GM18508 (cell line): ENCODE data around the gene MFGE8.

ENCODE experiments used
- ATAC-seq: cut with Tn5 transposase; IDR thresholded peaks from one replicate; pipeline ENCODE4 v1.9.1; 2021; ENCODE audit warnings: moderate number of reproducible peaks; ENCODE audit not compliant: insufficient read depth, unreplicated experiment

The MFGE8 gene

DNA sequence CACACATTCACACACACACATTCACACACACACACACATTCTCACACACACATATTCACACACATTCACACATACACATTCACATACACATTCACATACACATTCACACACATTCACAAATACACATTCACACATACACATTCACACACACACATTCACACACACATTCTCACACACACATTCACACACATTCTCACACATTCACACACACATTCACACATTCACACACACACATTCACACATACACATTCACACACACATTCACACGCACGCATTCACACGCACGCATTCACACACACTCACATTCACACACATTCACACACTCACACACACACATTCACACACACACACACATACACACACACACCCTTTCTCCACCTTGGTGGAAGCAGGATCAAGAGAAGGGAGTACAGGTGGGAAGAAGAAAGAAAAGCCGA lies 12.2 kb downstream of the MFGE8 start:
- no peak for ATAC-seq

DNA sequence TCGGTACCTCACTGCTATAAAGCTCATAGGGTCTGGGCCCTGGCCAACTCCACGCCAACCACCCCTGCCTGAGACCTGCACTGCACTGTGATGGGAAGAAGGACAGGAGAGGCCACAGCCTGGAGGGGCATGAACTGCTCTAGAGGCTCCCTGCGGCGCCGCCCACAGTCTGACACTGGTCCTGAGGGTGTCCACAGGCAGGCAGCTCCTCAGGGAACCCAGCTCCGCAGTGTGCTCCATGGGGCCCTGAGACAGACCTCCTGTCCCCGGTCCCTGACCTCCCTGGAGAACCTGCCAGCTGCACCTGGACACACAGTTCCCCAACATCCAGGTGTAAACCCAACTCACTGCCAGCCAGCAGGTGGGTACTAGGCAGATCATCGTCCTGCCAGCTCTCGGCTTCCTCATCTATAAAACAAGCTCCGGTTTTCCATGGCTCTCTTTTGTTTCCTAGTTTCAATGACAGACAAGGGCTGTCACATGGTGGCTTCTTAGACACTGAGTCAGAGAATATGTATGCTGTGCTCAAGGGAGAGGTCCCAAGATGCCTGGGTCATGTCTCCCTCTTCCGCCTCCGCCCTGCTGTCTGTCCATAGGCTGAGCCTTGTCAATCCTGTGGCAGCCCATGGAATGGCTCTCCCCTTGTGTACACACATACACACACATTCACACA lies 12.7 kb downstream of the MFGE8 start:
- ATAC-seq, result no peak

DNA sequence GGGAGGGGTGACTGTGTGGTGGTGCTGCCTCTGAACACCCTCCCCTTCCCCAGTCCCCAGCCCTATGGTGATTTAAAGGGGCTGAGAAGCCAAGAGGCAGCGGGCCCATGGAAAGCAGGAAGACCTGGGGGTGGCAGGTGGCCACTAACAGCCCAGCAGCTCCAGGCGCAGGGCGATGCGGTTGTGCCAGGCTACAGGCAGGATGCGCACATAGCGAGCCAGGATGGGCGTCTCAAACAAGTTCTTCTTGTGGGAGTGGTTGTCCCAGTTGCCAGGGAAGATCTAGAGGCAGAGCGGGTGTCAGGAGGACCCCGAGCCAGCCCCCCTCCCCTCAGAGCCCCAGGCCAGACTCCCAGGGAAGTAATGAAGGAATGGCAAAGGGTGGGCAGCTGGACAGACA lies 13.9 kb downstream of the MFGE8 start:
- no peak for ATAC-seq

DNA sequence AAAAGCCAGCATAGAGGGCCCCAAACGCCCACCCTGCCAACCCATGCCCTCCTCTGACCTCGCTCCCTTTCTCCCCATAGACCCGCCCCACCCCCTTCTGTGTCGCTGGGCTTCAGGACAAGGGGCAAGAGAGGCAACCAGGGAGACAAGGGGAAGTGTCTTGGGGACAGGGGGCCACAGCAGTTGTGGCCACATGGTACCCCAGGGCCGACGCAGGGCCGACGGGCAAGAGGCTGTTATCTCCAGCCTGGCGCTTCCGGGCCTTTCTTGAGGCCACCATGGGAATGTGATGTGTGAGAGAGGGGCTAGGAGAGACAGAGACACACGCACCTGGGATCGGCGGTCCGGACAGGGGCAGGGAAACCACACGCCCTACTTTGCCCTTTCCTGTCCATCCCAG lies 14.4 kb downstream of the MFGE8 start:
- ATAC-seq, result no peak

DNA sequence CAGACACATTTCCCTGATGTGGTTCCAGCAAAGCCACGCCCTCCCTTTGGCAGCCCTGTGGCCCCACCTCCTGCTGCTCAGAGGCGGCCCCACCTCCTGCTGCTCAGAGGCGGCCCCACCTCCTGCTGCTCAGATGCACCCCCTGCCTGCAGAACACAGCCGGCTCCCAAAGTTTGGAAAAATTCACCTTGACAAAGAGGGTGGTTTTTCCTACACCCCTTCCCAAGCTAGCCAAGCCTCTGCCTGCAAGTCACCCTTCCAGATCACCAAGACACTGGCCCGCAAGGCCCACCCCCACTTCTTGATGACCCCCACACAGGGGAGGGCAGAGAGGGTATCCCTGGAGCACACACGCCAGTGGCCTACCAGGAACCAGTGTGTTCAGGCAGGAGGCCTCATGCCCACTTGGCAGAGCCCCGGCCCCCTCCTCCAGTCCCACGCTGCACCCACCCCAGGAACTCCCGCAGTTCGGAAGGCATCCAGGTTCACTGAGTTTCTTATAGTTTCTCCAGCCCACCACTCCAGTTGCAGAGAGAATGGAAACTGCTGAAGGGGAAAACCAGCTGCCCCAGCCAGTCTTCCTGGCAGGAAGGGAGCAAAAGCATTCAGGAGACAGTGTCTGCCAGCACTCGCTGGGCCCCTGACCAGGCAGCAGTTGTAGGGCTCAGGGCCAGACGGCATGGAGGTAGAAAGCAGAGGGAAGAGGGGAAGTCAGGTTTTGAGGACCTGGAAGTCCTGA lies 15.6 kb downstream of the MFGE8 start:
- no peak for ATAC-seq

DNA sequence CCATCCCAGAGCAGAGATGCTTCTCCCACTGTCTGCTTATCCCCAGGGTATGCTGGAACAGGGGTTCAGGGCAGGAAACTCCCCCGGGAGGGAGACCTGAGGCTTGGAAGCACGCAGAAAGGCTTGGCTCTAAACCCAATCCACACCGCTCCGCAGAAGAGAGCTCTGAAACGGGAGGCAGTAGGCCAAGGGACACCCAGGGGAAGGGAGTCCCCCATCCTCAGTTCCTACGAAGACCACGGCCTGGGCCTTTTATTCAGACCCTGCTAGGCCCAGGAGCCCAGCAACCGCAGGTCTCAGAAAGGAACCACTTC lies 16.1 kb downstream of the MFGE8 start:
- no peak for ATAC-seq

DNA sequence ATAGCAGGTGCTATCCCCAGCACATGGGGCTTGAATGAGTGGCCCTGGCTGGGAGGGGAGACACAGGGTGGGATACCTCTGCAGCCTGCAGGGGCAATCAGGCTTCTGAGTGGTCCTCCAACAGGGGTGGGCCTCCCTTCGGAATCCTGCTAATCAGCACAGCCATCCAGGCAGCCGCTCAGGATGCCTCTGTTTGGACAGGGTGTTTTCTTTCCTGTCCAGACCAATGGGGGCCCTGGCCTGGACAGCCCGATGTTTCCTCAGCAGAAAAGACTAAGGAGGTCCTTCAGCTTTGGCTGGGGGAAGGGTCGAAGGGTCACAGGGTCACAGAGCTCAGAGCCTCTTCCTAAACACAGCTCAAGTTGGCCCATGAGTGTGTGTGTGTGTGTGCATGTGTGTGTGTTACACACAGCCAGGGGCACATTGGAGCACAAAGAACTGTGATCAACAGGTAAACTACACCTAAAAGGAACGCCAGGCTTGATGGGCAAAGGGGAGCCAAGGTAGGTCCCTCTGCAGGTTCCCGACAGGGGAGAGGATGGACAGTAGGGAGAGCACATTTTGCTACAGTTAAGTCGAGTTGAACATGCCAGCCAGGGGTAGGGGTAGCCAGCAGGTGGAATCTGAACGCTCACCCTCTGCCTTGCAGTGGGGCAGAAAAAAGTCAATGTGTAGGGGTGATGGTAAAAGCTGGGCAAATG lies 16.7 kb downstream of the MFGE8 start:
- no peak for ATAC-seq

DNA sequence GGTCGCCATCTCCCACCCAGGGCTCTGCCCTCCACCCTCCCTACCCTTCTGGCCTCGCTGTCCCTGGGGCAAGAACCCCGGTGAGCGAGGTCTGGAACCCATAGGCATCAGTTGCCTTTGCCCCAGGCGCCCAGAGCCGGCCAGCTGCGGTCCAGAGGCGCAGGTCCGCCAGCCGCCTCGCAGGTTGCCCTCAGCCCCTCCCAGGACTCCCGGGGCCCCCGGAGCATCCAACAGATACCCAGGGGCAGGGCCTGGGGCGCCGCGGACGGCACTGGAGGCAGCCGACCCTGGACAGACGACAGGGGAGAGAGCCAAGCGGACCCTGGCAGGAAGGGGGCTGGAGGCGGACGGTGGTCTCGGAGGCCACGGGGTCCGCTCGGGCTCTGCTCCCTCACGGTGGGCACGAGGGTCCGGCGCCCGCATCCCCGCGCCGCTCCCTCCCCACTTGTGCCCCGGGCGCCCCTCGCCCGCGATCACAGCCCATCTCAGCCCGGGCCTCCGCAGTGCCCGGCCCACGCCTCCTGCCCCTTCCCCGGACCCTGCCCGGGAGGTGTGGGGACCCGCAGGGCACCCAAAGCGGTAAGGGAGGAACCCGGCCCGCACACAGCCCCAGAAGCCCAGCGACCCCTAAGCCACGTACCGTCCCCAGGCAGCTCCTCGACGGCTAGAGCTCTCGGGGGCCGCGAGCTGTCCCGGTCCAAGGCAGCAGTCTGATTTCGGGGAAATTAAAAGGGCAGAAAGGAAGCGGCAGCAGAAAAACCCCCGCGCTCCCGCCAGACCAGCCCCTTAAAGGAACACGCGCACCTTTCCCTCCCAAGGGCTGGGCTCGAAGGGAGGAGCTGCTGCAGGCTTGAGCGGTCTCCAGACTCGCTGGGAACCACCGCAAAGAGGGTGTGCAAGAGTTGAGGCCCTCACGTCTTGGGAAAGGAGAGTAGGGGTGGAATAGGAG lies 18.1 kb downstream of the MFGE8 start, which contains the start of gene HAPLN3:
Gene HAPLN3 (minus strand): TSS at position 726 of the 949 bp plus-strand sequence. CDS start 8,246 bp downstream, outside the sequence.
- ATAC-seq, result no peak

DNA sequence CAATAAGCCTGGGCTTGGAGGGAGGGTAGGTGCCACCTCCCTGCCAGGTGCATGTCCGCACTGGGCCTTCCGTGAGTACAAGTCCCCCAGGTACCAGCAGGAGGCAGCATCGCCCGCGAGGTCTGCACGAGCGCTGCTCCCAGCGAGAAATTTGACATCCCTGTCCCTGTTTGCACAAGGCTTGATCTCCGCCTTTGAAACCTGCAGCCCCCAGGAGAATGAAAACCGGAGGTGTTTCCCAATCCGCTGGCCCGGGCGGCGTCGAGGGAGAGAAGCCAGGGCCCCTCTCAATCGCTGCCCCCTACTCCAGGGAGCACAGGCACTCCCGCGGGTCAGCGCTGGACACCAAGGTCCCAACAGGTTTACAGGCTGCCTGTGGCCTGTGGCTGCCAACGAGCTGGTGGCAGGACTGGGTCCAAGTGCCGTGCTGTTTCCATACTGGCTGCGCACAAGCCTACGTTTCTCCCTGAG lies 18.8 kb downstream of the MFGE8 start:
- ATAC-seq, result no peak

DNA sequence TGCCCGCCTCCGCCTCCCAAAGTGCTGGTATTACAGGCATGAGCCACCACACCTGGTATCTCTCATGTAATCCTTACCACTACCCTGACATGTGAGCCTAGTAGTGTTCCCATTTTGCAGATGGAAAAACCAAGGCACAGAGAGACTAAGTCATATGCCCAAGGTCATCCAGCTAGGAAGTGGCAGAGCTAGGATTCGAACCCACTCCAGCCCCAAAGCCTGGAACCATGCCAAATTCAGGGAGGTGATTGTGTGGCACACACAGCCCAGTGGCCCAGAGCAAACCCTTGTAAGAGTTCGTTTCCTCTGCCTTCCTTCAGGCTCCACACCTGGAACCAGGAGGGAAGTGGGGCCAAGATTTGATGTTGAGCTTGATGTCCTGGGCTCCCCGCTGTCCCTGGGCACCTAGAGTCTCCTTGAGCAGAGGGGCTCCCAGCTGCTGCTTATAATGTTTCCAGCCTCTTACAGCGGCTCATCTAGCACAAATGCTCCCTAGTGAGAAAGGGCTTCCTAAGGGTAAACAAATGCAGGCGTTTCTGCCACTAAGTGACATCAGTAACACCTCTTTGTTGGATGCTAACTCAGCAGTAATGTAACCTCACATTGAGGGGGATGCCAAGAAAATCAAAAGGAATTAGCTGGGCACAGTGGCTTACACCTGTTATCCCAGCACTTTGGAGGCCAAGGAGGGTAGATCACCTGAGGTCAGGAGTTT lies 21.5 kb downstream of the MFGE8 start:
- no peak for ATAC-seq

DNA sequence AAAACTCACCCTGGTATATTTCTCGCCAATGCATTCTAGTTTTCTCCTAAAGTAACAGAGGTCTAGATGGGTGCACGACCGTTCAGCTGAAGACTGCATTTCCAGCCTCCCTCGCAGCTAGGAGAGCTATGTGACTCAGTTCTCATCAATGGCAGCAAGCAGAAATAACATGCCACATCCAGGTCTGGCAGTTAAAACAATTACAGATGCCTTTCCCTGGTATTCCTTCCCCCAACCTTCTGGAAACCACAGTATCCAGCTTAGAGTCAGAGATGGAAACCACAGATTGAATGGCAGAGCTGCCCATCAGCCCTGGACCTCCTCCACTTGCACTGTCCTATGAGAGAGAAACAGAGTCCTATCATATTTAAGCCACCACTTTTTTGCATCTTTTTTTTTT lies 22.7 kb downstream of the MFGE8 start:
- ATAC-seq, result no peak

DNA sequence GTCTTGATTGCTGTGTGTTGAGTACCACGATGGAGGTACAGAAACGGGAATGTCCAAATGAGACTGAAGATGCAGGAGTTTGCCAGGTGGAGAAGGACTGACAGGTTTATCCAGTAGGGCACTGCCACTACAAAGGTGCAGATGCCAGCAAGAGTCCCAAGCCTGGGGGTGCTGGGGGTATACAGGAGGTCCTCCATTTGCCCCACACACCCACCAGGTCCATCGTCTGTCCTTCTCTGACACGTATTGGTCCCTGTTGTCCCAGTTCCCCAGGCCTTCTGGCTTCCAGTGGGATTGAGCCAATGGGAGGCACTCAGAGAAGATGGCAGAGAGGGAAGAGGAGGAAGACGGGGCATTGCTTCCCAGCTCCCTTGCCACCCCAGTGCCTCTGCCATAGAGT lies 24.5 kb downstream of the MFGE8 start:
- no peak for ATAC-seq

DNA sequence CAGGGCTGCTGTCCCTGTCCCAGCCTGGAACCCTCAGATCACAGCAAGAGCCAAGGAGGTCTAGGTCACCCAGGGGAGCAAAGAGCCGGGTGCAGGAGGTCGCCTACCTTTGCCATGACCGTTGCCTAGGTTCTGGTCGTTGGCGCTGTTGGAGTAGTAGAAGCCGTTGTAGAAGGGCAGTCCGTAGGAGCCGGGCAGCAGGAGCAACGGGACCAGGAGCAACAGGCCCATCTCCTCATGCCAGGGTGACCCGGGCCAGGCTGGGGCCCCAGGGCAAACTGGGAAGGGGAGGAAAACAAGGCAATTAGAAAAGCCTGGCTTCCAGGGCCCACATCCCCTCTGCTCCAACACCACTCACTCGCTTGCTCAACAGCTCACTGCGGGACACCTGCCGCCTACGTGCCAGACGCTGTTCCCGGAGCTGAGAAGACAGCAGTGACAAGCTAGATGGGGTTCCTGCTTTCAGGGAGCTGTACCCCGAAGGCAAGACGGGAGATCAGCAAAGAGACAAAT lies 26.1 kb downstream of the MFGE8 start:
- no peak for ATAC-seq

DNA sequence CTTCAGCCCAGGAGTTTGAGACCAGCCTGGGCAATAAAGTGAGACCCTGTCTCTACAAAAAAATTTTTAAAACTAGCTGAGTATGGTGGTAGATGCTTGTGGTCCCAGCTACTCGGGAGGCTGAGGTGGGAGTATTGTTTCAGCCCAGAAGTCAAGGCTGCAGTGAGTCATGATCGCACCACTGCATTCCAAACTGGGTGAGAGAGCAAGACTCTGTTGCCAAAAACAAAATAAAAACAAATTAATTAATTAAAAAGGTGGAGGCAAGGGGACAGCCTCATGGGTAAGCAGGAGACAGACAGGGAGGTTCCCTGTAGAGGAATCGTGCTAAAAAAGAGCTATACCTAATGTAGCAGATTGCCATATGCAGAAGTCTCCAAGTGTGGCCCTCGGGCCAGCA lies 30.4 kb downstream of the MFGE8 start:
- no peak for ATAC-seq

DNA sequence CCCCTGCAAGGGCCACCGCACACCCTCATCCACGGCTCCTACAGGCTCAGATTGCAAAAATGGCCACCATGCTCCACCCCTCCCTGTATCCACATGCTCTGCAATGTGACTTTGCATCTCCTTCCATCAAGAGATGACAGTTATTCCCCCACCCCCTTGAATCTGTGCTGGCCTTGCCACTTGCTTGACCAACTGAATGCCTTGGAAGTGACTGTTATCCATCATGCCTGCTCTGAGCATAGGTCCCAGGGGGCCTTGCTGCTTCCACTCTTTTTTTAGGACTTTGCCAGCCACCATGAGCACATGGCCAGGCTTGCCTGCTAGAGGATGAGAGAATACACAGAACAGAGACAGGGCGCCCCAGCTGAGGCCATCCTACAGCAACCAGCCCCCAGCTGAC lies 31.4 kb downstream of the MFGE8 start:
- no peak for ATAC-seq

DNA sequence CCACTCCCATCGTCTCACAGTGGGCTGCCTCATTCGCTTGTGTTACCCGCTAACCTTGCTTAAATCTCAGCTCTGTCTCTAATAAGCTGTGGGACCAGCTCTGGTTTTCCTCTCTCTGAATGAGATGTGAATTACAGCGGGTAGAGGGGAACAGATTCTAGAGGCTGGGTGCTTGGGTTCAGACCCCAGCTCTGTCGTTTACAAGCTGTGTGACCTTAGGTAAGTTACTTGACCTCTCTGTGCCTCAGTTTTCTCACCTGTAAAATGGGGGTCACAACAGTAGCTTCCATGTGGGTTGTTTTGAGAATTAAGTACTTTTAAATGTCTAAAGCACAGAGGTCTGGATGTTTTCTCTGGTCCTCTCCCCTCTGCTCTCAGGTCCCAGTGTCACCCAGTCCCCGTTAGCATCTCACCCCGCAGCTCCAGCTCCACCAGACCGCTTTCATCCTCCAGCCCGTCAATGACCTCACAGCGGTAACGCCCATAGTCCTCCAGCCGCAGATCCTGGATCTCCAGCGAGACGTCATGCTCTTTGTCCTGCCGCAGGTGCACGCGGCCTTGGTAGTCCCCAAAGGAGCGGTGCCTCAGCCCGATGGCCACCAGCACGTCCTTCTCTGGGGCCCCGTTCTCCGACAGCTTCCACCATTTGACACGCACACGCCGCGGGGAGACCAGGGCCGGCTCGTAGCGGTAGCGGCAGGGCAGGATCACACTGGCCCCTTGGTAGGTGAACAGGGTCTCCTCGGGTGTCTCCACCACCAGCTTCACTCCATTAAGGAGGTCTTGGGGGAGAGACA lies 32.0 kb downstream of the MFGE8 start:
- no peak for ATAC-seq

DNA sequence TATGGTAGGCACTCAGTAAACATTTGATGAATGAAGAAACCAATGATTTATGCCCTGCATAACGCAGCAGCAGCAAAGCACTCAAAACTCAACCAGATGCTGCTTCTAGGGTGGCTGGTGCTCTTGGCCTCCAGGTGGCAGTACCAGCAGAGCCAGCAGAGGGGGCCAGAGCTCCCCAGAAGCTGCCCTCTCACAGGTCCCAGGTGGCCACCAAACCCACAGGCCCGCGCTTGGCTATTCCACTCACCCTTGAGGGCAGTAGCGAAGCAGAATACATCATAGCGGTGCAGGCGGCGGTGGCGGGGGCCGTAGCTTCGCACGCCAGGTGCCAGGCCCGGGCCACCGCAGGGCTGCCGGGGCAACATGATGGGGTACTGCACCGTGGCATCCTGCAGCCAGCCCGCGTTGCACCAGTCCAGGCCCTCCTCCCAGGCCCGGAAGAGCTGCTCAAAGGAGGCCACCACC lies 34.4 kb downstream of the MFGE8 start:
- ATAC-seq, result no peak

DNA sequence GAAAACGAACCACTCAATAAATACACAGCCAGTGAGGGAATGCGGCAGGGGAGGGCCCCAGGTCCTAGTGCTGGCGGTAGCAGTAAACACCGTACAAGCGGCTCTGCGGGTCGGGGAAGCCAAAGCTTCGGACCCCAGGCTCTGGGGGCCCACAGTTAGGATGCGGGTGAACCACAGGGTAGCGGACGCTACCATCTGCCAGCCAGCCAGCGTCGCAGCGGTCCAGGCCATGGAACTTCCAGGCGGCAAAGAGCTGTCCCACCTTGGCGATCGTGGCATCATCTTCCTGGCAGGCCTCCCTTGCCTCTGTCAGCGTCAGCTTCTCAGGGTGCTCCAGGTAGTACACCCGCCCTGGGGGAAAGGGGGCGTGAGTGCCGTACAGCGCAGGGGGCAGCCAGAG lies 35.3 kb downstream of the MFGE8 start:
- ATAC-seq, result no peak

DNA sequence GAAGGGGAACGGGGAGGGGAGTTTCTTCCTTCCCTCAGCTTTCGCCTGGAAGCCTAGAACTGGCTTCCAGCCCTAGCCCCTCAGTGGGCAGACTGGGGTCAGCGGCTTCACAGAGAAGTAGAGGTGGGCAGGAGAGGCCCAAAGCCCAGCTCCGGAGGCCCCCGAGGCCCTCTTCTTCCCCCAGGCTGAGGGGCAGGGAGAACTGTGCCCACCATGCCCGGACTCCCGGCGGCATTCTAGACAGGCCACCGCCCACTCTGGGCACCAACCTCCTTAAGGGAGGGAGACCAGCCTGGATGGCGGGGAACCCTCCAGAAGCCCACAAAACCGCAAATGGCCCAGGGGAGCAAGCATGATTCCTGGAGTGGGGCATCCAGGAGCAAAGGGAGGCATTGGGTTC lies 35.8 kb downstream of the MFGE8 start:
- ATAC-seq, result no peak
